ENCODE data around the gene MORN1. TPM values are rescaled to one million over a fixed set of nuclear protein-coding genes. Genes with fewer than 3 reads are reported as not detected.
A peak's percentile ranks its signal among the peaks of the same experiment; 100 is the strongest.

Gene MORN1
- total RNA-seq, 4 donors from 2014 or later = 3.0 to 34.0 (median 12.5) TPM

DNA sequence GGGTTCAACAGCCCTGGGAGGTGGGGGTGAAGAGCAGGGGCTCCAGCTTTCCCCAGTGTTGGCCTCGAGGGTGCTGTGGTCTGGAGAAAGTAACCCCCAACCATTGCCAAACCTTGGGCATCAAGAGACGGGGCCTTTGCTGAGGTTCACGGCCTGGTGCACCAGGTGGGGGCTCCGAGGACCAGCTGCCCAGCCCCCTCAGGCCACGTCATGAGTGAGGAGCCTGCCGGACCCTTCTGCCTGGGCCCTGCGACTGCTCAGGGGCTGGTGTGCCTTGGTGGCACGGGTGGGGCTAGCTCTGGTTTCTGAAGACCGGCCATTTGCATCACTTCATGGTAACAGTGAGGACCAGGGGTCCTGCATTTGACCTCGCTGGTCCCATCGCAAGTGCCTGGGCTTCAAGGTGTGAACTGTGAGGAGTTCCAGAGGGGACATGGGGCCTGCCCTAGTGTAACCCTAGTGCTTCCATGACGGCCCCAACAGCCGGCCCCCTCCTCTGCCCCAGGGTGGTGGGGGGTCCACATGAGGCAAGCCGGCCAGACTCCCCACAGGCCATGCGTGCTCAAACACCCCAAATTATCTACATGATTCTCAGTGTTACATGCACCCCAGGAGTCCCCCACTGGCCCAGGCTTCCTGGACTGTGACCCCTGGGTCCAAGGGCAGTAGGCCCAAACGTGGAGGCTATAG is 13.5 kb downstream of the MORN1 start:
- Histone ChIP-seq H3K9me3 (no peaks in the 10 kb centered on the region), H3K4me1 (peaks cover 0 to 10% (median 2%) of the 10 kb centered on the region in 4 donors), H3K36me3 (no peaks in the 10 kb centered on the region), H3K4me3 (no peak overlapping the region), H3K27me3 (no peaks in the 10 kb centered on the region), H3K27ac (no peak overlapping the region)
- DNase-seq = peak; percentile 6
- in situ Hi-C loops (cut with MboI; ENCODE audit: low pct_ligation_motif_present in 1 of 4, low pct_unique_long_range_greater_than_20kb in 1 of 4, low sequenced_read_pairs in 3 of 4) = loop anchor here in 1 of 4 donors (10.0 kb wide), 1 partner anchor 173 kb away; no protein-coding TSS in a partner anchor
- intact Hi-C loops (cut with DNase I; ENCODE audit: low total_unique reads) = no loop called here
- TF ChIP-seq POLR2AphosphoS5 (IDR thresholded peaks at IDR 0.05) (no peak), EP300 (IDR thresholded peaks at IDR 0.05; ENCODE audit: low read depth) (no peak), POLR2A (IDR thresholded peaks at IDR 0.05) (no peak)
- TF ChIP-seq, protein P1, sequence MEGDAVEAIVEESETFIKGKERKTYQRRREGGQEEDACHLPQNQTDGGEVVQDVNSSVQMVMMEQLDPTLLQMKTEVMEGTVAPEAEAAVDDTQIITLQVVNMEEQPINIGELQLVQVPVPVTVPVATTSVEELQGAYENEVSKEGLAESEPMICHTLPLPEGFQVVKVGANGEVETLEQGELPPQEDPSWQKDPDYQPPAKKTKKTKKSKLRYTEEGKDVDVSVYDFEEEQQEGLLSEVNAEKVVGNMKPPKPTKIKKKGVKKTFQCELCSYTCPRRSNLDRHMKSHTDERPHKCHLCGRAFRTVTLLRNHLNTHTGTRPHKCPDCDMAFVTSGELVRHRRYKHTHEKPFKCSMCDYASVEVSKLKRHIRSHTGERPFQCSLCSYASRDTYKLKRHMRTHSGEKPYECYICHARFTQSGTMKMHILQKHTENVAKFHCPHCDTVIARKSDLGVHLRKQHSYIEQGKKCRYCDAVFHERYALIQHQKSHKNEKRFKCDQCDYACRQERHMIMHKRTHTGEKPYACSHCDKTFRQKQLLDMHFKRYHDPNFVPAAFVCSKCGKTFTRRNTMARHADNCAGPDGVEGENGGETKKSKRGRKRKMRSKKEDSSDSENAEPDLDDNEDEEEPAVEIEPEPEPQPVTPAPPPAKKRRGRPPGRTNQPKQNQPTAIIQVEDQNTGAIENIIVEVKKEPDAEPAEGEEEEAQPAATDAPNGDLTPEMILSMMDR (IDR thresholded peaks at IDR 0.05) = no peak
- WGBS, 2 donors (ENCODE audit: low coverage in 1 of 2) = 86% methylated on average over 15 of the region's 16 CpGs; no CpG with 5 or more reads in 1 of the 2 donors

DNA sequence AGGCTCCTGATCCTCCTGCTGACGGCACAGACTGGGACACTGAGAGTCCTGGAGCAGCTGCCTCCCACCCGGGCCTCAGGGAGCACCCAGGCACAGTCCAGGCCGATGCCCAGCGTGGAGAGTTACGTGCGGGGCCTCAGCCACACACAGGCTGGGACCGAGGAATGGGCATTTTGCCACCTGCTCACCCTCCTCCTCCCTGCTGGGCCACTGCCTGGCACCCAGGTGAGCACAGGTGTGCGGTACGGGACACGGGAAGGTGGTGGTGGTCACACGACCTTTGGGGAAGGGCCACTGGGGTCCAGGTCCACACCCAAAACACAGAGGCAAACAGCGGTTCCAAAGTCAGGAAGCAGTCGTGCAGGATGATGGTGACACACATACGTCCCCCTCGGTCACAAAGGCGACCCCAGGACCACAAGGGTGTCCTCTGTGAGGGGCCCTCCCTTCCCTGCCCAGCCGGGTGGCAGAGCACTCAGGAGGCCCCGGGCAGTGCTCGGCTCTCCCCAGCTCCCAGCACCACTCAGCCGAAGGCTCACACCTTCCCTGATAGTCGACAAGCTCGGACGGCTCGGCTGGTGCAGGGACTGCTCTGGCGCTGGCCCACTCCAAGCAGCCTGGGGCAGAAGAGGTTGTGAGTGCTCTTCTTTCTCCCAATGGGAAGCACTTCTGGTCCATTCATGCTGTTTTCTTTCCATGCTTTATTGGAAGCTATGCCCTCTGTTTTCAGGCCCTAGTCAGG is 14.3 kb downstream of the MORN1 start:
- intact Hi-C loops (cut with DNase I; ENCODE audit: low total_unique reads) (no loop called here), in situ Hi-C loops (cut with MboI; ENCODE audit: low pct_ligation_motif_present in 1 of 4, low pct_unique_long_range_greater_than_20kb in 1 of 4, low sequenced_read_pairs in 3 of 4) (loop anchor here in 1 of 4 donors (10.0 kb wide), 1 partner anchor 172 kb away; no protein-coding TSS in a partner anchor)
- Histone ChIP-seq H3K4me1 (peaks cover 0 to 9% (median 2%) of the 10 kb centered on the region in 4 donors), H3K9me3 (no peaks in the 10 kb centered on the region), H3K4me3 (no peak overlapping the region), H3K36me3 (no peaks in the 10 kb centered on the region), H3K27me3 (no peaks in the 10 kb centered on the region), H3K27ac (no peak overlapping the region)
- peak; percentile 5 for DNase-seq
- no peak for TF ChIP-seq POLR2AphosphoS5 (IDR thresholded peaks at IDR 0.05)
- TF ChIP-seq, protein P1 (IDR thresholded peaks at IDR 0.05) = no peak
- no peak for TF ChIP-seq EP300 (IDR thresholded peaks at IDR 0.05; ENCODE audit: low read depth)
- TF ChIP-seq POLR2A (IDR thresholded peaks at IDR 0.05) = no peak
- 65 to 85% methylated on average over 4 to 19 of the region's 25 CpGs for WGBS, 2 donors (ENCODE audit: low coverage in 1 of 2)

DNA sequence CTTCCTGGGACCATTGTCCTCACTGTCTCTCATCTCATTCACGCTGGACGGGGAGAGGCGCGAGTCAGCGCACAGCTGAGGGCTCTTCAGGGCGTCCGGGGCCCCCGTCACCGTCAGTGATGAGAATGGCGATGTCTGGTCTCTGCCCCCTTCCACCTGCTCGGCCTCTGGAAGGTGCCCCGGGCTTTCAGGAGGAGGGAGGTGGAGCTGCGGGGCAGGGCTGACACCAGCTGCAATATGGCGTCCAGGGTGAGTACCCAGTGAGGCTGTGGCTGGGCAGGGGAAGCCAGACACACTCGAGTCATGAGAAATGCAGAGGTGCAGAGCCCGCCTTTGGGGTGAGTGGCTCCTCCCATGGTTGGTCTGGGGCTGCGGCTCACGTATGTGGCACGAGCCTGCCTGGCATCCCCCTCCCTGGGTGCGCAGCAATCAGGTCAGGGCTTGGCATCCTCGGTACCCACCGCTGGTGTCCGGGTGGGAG is 15.1 kb downstream of the MORN1 start:
- intact Hi-C loops (cut with DNase I; ENCODE audit: low total_unique reads) = no loop called here

More for the DNA sequence above, 15.1 kb downstream of the MORN1 start:
- TF ChIP-seq, protein P1 (IDR thresholded peaks at IDR 0.05) = no peak
- TF ChIP-seq POLR2A (IDR thresholded peaks at IDR 0.05) (no peak), POLR2AphosphoS5 (IDR thresholded peaks at IDR 0.05) (no peak), EP300 (IDR thresholded peaks at IDR 0.05; ENCODE audit: low read depth) (no peak)
- H3K4me3 ChIP-seq = no peak overlapping the region
- H3K9me3 ChIP-seq = no peaks in the 10 kb centered on the region
- 89% methylated on average over 23 of the region's 23 CpGs; no CpG with 5 or more reads in 1 of the 2 donors for WGBS, 2 donors (ENCODE audit: low coverage in 1 of 2)
- in situ Hi-C loops (cut with MboI; ENCODE audit: low pct_ligation_motif_present in 1 of 4, low pct_unique_long_range_greater_than_20kb in 1 of 4, low sequenced_read_pairs in 3 of 4) = loop anchor here in 1 of 4 donors (10.0 kb wide), 1 partner anchor 172 kb away; no protein-coding TSS in a partner anchor
- no peak overlapping the region for H3K27ac ChIP-seq
- H3K4me1 ChIP-seq = peaks cover 0 to 1% (median under 1%) of the 10 kb centered on the region in 4 donors
- H3K27me3 ChIP-seq = no peaks in the 10 kb centered on the region
- DNase-seq = peak; percentile 4
- no peaks in the 10 kb centered on the region for H3K36me3 ChIP-seq
